Measurements from ENCODE around the gene KCNF1.

DNA sequence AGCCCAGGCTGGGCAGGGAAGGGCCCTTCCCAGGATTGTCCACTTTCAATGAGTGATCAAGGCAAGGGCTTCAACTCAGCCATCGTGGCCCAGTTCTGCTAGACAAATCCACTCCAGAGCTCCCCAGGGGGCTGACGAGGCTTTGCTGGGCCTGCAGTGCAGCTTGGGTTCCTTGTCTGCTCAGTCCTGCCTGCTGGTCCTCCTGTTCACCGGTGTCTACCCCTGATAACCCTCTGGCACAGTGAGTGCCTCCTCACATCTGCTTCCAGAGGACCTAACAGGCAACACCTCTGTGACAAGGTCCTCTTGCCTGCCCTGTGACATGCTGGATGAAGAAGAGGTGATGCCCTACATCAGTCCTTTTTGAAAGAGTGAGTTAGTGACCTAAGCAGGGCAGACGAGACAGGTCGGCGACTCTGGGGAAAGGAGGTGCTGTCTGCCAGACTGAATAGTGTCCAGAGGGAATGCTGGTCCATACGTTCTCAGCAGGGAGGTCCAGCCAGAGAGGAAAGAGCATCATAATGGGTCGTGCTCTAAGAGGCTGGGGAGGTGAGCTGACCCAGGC lies 20.9 kb upstream of the KCNF1 start:
- TF ChIP-seq CTCF (IDR thresholded peaks at IDR 0.05) (no peak), POLR2A (IDR thresholded peaks at IDR 0.05; ENCODE audit: low read depth) (no peak), POLR2AphosphoS5 (IDR thresholded peaks at IDR 0.05) (no peak)
